SH-SY5Y (cell line): ENCODE results near the gene HES7.

ENCODE experiments used
- GATA2 ChIP-seq: IDR thresholded peaks from 2 replicates; pipeline ENCODE4 v1.6.1; 2011; ENCODE audit warnings: mild to moderate bottlenecking, low read depth, low read length
- GATA3 ChIP-seq: IDR thresholded peaks from 2 replicates; pipeline ENCODE4 v1.6.1; 2011; ENCODE audit warnings: low read depth, mild to moderate bottlenecking, low read length, moderate library complexity

DNA sequence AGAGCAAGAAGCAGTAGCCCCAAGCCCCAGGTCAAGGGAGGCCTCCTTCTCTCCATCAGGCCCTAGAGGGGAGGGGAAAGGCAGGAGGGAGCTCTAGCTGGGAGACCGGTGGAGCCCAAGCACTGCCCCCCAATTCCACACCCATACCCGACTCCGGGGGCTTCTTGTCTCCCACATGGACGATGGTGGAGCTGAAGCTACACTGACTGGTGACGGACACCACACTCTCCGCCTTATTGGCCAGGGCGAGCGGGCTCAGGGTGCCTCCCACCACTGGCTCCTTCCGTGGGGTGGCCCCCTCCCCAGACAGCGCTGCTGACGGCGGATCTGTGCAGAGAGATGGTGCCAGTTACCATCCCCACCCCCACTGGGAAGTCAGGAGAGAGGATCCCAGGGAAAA, 21.9 kb upstream of the HES7 start:
- TF ChIP-seq GATA2 (no peak), GATA3 (no peak)
